Osteocyte (in vitro differentiated cells): ENCODE measurements around the gene HEPN1. TPM values are rescaled to one million over a fixed set of nuclear protein-coding genes. Genes with fewer than 3 reads are reported as not detected.

Experiments
- DNase-seq: peaks from one replicate; pipeline ENCODE4 v3.0.0; 2021; ENCODE audit warnings: mixed read lengths; ENCODE audit not compliant: unreplicated experiment; ENCODE audit errors: extremely low spot score
- H3K27ac Mint-ChIP-seq: one replicate; pipeline ENCODE4 v1.8.0; 2021; ENCODE audit warnings: mild to moderate bottlenecking, mixed read lengths; ENCODE audit not compliant: unreplicated experiment
- H3K27me3 Mint-ChIP-seq: one replicate; pipeline ENCODE4 v1.8.0; 2021; ENCODE audit warnings: mixed read lengths; ENCODE audit not compliant: unreplicated experiment
- H3K36me3 Mint-ChIP-seq: one replicate; pipeline ENCODE4 v1.8.0; 2021; ENCODE audit warnings: mixed read lengths; ENCODE audit not compliant: unreplicated experiment
- H3K4me1 Mint-ChIP-seq: one replicate; pipeline ENCODE4 v1.8.0; 2021; ENCODE audit warnings: mixed read lengths; ENCODE audit not compliant: unreplicated experiment
- H3K4me3 Mint-ChIP-seq: one replicate; pipeline ENCODE4 v1.8.0; 2021; ENCODE audit warnings: mild to moderate bottlenecking, moderate library complexity, mixed read lengths; ENCODE audit not compliant: unreplicated experiment
- H3K9me3 Mint-ChIP-seq: one replicate; pipeline ENCODE4 v1.8.0; 2021; ENCODE audit warnings: mixed read lengths; ENCODE audit not compliant: unreplicated experiment
- total RNA-seq: library from RNA; stranded (reverse); gene quantifications from 2 replicates; pipeline ENCODE4 v1.2.1, GENCODE V29; 2021
- TF ChIP-seq, protein P1 (sequence below): fragments of 200-600 bp; sonication (generic); IDR thresholded peaks from 2 replicates; pipeline ENCODE4 v1.5.0; 2021; ENCODE audit warnings: antibody characterized with exemption, mild to moderate bottlenecking, moderate library complexity

Gene HEPN1
- total RNA-seq, 1 donor from 2014 or later, result not detected

DNA sequence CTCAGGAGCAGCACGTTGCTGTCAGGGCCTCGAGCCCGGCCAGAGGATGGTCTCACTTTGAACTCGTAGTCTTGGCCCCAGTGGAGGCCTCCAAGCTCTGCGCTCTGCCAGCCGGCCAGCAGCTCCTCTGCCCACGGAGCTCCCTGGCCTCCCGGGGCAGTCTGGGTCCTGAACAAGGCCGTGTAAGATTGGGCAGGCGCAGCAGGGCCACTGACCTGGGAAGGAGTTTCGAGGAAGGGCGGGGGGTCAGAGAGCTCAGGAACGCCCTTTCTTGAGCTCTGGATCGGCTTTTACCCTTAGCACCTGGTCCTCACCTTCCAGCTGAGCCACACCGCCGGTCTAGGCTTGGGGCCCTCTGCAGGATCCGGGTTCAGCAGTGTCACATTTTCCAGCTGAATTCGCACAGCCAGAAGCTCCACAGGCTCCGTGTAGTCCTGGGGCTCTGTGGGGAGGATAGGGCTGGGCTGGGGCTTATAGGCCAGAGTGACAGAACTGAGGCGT, 23.5 kb upstream of the HEPN1 start:
- no peak overlapping the region for H3K4me3 Mint-ChIP-seq
- no peaks in the 10 kb centered on the region for H3K36me3 Mint-ChIP-seq
- TF ChIP-seq, protein P1, sequence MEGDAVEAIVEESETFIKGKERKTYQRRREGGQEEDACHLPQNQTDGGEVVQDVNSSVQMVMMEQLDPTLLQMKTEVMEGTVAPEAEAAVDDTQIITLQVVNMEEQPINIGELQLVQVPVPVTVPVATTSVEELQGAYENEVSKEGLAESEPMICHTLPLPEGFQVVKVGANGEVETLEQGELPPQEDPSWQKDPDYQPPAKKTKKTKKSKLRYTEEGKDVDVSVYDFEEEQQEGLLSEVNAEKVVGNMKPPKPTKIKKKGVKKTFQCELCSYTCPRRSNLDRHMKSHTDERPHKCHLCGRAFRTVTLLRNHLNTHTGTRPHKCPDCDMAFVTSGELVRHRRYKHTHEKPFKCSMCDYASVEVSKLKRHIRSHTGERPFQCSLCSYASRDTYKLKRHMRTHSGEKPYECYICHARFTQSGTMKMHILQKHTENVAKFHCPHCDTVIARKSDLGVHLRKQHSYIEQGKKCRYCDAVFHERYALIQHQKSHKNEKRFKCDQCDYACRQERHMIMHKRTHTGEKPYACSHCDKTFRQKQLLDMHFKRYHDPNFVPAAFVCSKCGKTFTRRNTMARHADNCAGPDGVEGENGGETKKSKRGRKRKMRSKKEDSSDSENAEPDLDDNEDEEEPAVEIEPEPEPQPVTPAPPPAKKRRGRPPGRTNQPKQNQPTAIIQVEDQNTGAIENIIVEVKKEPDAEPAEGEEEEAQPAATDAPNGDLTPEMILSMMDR, result no peak
- H3K27me3 Mint-ChIP-seq, result no peaks in the 10 kb centered on the region
- no peaks in the 10 kb centered on the region for H3K9me3 Mint-ChIP-seq
- DNase-seq, result peak; percentile 80
- H3K4me1 Mint-ChIP-seq, result peaks cover 30% of the 10 kb centered on the region
- no peak overlapping the region for H3K27ac Mint-ChIP-seq

DNA sequence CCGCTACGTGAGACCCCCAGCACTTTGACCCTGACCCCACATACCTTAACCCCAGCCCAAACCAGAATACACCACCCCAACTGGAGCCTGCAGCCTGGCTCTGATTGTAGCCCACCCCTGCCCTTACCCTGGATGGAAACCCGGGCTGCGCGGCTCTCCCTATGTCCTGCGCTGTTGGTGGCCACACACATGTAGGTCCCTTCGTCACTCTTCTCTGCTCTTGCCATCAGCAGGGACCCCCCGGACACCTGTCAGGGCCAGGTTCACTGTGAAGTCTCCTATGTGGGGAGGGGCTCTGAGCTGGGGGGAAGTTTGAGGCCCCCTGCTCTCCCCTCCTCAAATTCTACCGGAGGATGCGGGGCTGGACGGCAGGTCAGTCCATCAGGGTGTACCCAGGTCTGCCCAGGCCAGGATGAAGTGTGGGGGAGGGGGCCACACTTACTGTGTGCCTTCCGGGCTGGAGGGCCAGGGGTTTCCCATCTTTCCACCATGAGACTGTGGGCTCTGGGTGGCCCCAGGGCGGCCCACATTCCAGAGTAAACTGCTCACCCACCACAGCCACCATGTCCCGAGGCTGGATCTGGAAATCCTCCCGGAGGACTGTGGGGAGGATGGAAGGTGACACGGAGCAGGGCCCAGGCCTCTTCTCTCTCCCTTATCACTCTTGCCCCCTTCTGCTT, 22.8 kb upstream of the HEPN1 start:
- no peak overlapping the region for H3K27ac Mint-ChIP-seq
- no peak overlapping the region for H3K4me3 Mint-ChIP-seq
- no peaks in the 10 kb centered on the region for H3K27me3 Mint-ChIP-seq
- TF ChIP-seq, protein P1, result no peak
- H3K4me1 Mint-ChIP-seq, result peaks cover 35% of the 10 kb centered on the region
- no peaks in the 10 kb centered on the region for H3K9me3 Mint-ChIP-seq
- peak; percentile 73 for DNase-seq
- H3K36me3 Mint-ChIP-seq, result no peaks in the 10 kb centered on the region

DNA sequence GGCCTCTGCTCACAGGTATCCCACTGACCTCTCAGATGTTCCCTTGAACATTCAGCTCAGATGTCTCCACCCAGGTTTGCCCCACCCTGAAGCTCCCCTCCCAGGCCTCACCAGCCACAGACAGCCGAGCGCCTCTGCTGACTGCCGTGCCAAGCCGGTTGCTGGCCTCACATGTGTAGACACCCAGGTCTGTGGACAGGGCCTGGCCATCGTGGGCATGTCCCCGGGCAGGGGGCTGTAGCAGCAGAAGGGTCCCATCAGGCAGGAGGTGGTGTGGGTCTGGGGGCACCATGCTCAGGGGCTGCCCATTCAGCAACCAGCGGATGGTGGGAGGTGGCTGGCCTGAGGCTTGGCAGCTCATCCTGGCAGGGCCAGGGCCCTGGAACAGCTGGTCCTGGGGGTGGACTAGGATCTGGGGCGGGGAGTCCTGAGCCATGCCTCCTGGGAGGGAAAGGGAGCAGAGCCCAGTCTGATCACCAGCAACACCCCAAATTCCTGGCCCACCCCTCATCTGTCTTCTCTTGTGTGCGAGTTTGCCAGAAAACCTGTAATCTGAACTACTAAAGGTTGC, 22.1 kb upstream of the HEPN1 start:
- TF ChIP-seq, protein P1, result no peak
- peak; percentile 81 for DNase-seq
- Mint-ChIP-seq H3K4me3 (no peak overlapping the region), H3K9me3 (no peaks in the 10 kb centered on the region), H3K27ac (peak overlapping the region; percentile 29), H3K27me3 (no peaks in the 10 kb centered on the region), H3K4me1 (peaks cover 35% of the 10 kb centered on the region), H3K36me3 (no peaks in the 10 kb centered on the region)

DNA sequence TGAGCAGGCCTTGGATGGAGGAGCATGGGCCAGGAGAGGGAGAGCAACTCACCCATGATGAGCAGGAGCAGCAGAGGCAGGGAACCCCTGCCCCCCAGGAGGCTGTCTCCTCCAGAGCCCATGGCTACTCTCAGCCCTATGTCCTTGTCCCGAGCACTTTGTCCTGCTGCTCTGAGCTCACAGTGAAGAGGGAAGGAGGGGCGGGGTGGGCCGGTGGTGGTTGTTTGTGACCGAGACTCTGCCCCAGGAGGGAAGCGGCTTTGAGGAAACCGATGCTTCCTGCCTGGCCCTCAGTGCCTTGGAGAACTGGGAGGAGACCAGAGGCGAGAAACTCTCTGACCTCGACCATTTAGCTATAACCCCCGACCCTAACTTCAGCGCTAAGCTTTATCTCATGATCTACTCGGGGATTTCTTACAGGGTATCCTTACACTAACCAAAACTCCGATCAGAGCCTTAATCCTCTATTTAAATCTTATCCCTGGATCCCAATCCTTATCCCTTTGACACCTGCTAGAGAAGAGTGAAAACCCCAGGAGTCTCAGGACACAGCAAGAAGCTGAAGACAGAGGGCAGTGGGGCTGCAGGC, 21.3 kb upstream of the HEPN1 start, which contains the start of gene ROBO4:
Gene ROBO4, minus strand, starts transcription at position 192 of the 589 bp plus-strand sequence. Its CDS starts 70 bp downstream, at position 122.
- Mint-ChIP-seq H3K36me3 (no peaks in the 10 kb centered on the region), H3K9me3 (no peaks in the 10 kb centered on the region), H3K4me1 (peaks cover 35% of the 10 kb centered on the region), H3K27me3 (no peaks in the 10 kb centered on the region), H3K4me3 (no peak within 1 kb of the TSS), H3K27ac (peak within 1 kb of the TSS; percentile 92)
- TF ChIP-seq, protein P1, result no peak
- peak; percentile 81 for DNase-seq

DNA sequence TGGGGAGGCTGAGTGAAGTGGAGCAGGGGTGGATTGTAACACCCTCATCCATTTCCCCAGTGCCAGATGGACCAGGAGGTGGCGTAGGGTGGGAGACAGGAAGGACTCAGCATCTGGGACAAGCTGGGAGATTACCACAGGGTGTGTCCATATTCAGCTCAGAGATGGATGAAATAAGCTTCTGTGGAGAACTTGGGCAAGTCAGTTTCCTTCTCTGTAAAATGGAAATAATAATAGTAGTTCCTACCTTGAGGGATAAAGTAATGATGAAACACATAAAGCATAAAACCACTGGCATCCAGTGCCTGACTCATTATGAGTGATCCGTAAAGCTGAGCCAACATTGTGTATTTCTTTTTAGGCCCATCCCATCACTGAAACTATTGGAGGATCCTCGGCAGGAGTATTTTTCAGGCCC, 20.8 kb upstream of the HEPN1 start:
- no peaks in the 10 kb centered on the region for H3K9me3 Mint-ChIP-seq
- peak overlapping the region; percentile 92 for H3K27ac Mint-ChIP-seq
- no peak overlapping the region for H3K4me3 Mint-ChIP-seq
- no peaks in the 10 kb centered on the region for H3K27me3 Mint-ChIP-seq
- TF ChIP-seq, protein P1, result no peak
- H3K4me1 Mint-ChIP-seq, result peaks cover 35% of the 10 kb centered on the region
- H3K36me3 Mint-ChIP-seq, result no peaks in the 10 kb centered on the region
- DNase-seq, result peak; percentile 48
